GM18867 (cell line): ENCODE results near the gene FHIT.

ENCODE experiments used
- ATAC-seq: cut with Tn5 transposase; IDR thresholded peaks from one replicate; pipeline ENCODE4 v1.9.1; 2021; ENCODE audit warnings: mild to moderate bottlenecking, moderate library complexity; ENCODE audit not compliant: unreplicated experiment

FHIT gene

GRCh38 chr3:60659098-60659497 lies 592.2 kb downstream of the FHIT start:
- no peak for ATAC-seq

GRCh38 chr3:60657972-60658371 lies 593.3 kb downstream of the FHIT start:
- peak; percentile 91 for ATAC-seq

DNA sequence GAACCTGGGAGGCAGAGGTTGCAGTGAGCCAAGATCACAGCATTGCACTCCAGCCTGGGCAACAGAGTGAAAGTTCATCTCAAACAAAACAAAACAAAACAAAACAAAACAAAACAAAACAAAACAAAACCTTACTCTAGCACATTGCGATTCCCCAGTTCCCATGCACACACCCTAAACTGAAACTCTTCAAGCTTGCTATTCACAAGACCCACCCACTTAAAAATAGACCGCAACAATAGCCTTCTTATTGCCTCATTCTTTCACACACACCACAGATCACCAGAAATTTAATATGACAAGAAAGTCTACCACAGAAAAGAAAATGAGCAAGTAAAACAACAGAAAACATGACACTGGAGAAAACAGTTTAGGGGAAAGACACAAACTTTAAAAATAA lies 598.4 kb downstream of the FHIT start:
- ATAC-seq = no peak

DNA sequence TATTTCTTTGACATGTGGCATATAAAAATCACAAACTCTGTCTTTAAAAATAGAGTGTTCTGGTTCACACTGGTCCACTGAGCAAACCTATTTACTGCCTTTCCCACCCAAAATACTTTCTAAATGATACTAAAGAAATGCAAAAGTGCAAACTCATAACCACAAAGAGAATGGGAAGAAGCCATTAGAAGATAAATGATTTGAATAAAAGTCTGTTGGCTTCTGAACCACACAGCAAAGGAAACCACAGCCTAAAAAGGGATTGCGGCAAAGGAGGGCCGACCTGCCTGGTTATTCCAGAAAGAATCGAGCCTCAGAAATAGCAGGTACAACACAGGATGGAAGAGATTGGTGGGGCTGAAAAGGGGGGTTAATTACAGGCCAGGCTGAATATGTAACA lies 599.5 kb downstream of the FHIT start:
- ATAC-seq = no peak

GRCh38 chr3:60650171-60650570 lies 601.1 kb downstream of the FHIT start:
- no peak for ATAC-seq

- no peak for ATAC-seq
These were observed 605.5 kb downstream of the FHIT start for GRCh38 chr3:60645801-60646200.

DNA sequence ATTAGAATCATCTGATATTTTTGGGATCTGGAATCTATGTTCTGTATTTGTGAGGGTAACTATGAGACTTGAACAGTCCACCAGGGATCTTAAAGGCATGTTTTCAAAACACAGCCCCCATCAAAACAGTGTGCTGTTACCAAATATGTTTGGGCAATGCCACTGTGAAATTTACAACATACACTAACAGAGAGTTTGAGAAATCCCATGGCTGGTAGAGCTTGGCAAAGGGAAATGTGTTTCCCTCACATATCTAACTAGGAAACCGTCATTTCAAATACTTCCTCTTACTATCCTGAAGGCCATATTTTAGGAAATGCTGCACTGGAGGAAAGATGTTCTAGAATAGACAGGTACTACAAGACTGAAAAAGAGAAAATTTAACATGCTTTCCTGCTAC lies 607.4 kb downstream of the FHIT start:
- ATAC-seq = no peak

DNA sequence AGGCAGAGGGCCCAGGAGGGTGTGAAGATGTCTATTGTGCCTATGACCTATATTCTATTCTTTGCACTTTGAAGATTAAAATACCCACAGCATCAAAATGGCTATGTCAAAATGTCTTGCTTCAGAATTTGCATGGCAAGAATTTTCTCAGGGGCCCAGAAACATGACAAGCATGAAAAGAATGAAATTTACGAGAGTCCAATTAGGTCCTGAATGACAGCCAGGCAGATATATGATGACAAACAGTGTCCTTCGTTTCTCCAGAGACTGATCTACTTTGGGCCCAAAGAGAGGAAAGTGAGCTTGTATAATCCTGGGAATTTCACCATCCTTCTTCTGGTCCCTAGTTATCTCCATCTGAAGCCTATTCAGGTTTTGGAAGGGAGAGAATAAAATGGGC lies 609.9 kb downstream of the FHIT start:
- ATAC-seq = no peak

DNA sequence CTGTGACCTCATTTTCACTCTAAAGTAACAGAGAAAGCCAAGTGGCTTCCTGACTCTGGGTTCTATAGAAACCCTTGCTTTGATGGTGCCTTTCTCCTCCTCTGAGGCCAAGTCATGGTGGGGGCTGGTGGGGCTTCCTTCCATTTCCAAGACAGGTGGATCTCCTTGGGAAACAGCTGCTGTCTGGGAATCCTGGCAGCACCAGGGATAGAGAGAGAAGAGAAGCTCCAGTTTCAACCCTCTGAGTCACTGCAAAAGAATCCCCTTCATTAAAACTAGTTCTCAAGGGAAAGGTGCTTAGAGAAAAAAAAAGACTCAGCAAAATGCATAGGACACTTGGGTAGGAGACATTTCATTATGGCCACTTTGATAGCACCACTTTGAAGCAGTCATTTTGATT lies 614.4 kb downstream of the FHIT start:
- no peak for ATAC-seq

DNA sequence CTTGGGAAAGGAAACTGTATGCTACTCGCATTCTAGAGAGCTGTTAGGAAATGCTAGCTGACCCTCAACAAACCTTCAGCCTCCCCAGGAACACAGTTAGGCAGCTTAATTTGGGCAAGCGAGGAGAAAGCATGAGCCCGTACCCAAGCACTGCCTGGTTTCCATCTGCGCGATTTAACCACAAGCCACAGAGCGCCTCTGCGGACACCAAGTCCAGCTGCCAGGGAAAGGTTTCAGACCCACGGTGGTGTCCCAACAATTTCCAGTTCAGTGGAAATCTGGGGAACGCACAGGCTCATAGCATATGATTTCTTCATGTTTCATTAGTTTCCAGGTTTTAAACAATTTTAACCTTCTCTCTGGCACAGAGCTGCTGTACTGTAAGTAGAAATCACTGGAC lies 617.6 kb downstream of the FHIT start:
- no peak for ATAC-seq

- no peak for ATAC-seq
These were observed 619.7 kb downstream of the FHIT start for GRCh38 chr3:60631509-60631908.

DNA sequence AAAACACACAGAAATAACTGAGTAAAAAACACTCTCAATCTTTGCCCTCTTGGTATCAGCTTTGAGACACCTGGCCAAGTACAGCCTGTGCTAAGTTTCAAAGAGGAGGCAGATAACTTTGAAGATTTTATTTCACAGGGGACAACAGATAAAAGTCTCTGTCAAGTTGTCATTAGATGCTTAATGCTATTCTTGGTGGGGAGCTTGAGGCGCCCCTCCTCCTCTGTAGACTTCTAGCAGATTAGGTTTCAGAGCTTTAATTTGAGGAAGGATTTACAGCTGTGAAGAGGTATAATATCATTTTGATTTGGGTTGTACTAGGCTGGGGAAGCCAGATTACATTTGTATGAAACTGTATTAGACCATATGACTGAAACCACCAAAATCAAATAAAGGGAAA lies 620.3 kb downstream of the FHIT start:
- ATAC-seq = no peak

DNA sequence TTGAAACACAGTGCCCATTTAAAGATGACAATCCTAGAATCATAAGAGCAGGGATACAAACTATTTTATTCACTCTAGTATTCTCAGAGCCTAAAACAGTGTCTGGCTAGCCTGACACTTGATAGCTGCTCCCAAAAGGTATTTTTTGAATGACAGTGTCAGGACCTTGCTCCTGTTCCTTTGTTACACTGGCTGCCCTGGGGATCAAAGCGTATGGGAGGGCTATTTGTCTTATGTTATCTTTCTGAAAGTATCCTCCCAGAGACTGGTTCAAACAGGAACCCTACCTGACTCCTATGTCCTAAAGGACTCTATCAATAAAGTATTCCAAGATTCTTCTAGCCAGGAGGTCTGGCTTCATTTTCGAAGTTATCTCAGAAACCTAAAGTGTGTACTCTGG lies 621.4 kb downstream of the FHIT start:
- ATAC-seq = no peak

- ATAC-seq = no peak
These were observed 628.9 kb downstream of the FHIT start for GRCh38 chr3:60622349-60622748.

DNA sequence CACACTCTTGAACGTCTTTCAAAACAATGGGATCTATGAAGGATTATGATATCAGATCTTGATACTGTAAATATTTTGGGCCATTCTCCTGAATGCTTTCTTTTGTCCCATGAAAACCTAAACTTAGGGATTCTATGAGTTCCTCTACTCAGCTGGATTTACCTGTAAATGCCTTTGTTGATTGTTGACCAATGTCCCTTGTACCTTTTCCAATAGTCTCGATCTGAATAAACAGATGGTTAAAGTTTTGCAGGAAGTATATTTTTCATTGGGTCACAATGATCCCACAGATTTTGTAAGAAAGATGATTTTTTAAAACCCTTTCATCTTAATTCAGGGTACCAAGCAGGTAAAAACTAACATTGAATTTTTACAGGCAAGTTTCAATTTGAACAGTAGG lies 634.1 kb downstream of the FHIT start:
- no peak for ATAC-seq

GRCh38 chr3:60613769-60614303 lies 637.4 kb downstream of the FHIT start:
- ATAC-seq = no peak

GRCh38 chr3:60610441-60611112 lies 640.7 kb downstream of the FHIT start:
- no peak for ATAC-seq

DNA sequence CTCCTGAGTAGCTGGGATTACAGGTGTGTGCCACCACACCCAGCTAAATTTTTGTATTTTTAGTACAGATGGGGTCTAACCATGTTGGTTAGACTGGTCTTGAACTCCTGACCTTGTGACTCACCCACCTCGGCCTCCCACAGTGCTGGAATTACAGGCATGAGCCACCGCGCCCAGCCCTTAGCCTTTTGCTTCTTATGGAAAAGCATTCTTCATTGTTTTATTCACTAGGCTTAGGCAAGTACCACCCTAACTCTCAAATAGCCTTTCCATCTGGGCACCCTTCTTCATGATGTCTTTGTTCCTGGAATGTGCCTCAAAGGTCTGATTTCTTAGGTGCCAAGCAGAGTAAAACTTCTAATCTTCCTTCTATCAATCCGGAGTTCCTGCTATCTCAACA lies 641.8 kb downstream of the FHIT start:
- ATAC-seq = no peak

- ATAC-seq = no peak
These were observed 647.4 kb downstream of the FHIT start for GRCh38 chr3:60603860-60604259.

DNA sequence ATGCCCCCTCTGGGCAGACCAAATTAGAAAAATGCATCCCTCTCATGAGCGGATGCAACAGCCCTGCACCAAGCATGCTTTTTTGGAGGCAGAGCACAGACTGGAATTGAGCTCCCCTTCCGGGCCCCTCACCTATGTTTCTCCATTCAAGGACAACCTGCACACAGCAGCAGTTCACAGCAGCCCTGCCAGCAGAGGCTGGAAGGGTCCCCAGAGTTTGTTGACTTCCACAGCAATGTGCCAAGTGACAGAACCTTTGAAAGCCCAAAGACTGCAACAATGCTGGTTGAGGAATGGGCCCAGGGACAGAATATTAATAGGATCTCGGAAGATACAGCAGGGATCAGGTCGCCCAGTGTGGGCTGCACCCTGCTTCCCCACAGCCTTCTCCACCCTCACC lies 650.4 kb downstream of the FHIT start:
- no peak for ATAC-seq

DNA sequence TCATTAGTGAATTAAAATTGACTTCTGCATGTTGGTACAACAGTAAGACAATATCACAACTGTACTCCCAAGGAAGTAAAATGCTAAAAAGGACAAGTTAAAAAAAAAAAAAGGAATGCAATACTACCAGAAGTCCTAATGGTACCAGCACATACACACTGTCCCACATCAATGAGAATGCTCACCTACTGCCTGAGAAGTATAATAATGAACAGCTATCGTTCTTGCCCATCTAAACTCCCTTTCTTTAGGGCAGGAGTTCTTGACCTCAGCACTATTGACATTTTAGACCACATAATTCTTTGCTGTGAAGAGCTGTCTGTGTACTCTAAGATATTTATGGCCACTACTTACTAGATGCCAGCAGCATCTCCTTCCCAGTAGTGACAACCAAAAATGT lies 651.7 kb downstream of the FHIT start:
- no peak for ATAC-seq

DNA sequence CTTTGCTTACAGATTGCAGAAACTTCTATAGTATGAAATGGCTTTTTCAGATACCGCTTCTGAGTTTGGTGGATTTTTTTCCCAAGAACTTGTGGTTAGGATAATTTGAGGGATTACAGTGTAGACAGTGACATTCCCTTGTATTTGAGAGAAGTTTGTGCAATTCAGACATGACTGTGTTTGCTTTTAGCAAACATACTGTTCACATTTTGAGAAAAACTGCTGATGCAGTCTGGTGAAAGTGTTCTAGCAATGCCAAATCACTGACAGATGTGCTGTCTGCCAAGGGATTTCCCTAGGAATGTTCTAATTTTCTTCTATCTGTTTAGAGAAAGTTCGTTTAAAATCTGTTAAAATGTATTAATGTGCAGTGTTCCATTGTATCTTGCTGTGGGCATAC lies 652.6 kb downstream of the FHIT start:
- ATAC-seq = no peak

DNA sequence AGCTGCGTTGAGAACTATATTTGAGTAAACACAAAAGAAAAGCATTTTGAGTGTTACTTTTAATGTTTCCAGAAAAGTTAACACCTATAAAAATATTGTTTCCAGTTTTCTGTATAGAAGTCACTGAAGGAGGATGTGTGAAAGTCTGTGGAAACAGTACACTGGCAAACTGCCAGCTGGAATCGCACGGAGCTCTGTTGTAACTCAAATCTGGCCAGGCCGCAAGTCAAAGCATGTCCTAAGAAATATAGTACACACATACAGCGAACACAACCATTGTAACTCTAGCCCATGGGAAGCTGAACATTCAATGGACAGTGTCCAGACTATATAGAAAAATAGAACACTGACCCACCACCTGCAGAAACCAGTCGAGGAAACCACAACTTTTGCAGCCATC lies 657.2 kb downstream of the FHIT start:
- ATAC-seq = no peak
